NCI-H524 (cell line): ENCODE data around the gene SLC6A2.
"Not testable (repeated sequence)": the region's sequence is repeated elsewhere in the genome, so short reads cannot be mapped to it uniquely, and the experiment has no call there.

Experiments
- DNase-seq, 2 experiments: peaks; one replicate each; lab custom pipeline; 2025; lab: John Stamatoyannopoulos, UW

SLC6A2 gene

DNA sequence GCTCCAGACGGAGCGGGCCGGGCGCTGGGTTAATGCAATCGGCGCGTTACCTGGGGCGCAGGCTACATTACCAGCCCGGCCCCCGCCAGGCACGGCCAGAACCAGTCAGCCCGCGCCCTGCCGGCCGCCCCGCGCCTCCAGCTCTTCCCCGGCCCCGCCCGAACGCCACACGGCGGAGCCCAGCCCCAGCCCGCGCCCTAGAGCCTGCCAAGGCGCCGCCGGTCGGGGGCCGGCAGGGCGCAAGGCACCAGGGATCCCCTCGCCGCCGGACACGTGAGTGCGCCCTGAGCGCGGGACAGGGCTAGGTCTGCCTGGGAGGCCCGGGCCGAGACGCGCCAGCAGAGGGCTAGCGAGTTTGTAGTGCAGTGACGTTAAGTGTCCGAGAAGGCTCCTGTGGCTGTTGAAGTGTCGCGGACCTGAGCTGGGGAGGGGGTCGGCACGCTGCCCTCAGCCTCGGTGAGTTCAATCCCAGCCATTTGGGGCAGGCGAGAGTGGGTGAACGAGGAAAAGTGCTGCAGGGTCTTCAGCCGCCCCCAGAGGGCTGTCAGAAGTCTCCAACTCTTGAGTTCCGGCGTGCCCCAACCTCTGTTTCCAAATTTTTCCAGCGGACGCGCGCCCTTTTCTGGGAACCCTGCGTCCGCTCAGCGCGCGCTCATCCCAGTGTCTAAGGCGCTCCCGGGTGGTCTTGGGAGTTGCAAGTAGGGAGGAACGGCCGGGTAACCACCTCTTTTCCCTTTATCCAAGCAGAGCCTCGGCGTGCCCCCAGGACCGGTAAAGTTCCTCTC lies at the start of gene SLC6A2:
TSS of gene SLC6A2 (plus strand) at position 92 of the 785 bp plus-strand sequence. CDS start 707 bp downstream, outside the sequence.
- no peak for DNase-seq

DNA sequence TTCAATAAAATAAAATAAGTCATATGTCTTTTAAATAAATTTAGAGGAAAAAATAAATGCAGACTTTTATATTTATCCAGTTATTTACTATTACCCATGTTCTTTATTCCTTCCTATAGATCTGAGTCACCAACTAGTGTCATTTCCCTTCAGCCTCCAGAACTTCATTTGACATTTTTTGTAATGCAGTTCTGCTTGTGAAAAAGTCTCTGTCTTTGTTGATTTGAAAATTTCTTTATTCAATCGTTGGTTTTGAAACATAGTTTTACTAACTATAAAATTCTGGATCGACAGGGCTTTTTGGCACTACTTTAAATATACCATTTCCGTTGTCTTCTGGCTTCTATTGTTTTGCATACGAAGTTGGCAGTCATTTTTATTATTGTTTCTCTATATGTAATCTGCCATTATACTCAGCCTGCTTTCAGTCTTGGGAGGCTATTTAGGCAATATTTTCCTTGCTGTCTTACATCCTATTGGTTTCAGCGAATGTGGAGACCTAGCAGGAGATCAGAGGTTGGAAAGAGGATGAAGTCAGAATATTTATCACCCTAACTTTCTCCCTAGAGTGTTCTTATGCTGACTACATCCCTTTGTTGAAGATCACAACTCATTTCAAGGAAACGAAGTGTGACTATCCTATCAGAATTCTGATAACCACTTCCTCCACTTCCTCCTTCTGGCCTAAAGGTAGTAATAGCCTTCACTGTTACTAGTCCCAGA lies 42.0 kb upstream of the SLC6A2 start:
- no peak for DNase-seq

- no peak for DNase-seq
Measured at GRCh38 chr16:55615071-55615470, 40.7 kb upstream of the SLC6A2 start.

GRCh38 chr16:55615670-55616069 lies 40.1 kb upstream of the SLC6A2 start:
- DNase-seq = not testable (repeated sequence)

GRCh38 chr16:55621771-55622170 lies 34.0 kb upstream of the SLC6A2 start:
- no peak for DNase-seq

- DNase-seq = no peak
Measured at GRCh38 chr16:55622272-55622671, 33.5 kb upstream of the SLC6A2 start.

DNA sequence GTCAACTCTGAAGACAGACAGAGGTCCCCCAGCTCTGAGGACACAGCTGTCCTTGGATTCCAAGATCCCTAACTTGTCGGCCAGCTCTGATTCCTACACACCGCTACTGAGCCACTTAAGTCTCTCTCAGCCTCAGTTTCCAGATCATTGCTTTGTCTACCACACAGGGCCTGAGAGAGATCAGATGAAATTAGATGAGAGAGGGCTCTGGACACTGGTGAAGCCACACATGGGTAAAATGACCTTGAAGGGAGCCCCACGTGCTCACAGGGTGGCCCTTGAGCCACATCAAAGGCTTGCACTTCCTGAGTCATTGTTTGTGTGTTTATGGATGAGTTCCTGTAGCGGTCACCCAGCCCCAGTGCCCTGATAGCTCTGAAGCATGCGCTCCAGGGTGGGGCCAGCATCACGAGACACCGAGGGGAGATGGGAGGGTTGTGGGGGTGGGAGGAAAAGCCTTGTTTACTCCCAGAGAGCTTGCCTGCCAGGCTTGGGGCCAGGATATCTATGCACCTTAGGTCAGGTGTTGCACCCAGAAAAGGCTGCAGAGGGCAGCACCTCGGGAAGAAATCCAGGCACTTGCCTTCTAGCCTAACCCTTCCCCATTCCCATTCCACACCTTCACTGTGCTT lies 32.7 kb upstream of the SLC6A2 start:
- peak in 1 of 2 experiments; percentile 25 for DNase-seq

- DNase-seq = no peak
Measured at GRCh38 chr16:55623640-55624039, 32.1 kb upstream of the SLC6A2 start.

- no peak for DNase-seq
Measured at GRCh38 chr16:55624696-55625095, 31.1 kb upstream of the SLC6A2 start.

GRCh38 chr16:55625843-55626242 lies 29.9 kb upstream of the SLC6A2 start:
- peak in 1 of 2 experiments; percentile 5 for DNase-seq

- DNase-seq = no peak
Measured at GRCh38 chr16:55628306-55628968, 27.4 kb upstream of the SLC6A2 start.

DNA sequence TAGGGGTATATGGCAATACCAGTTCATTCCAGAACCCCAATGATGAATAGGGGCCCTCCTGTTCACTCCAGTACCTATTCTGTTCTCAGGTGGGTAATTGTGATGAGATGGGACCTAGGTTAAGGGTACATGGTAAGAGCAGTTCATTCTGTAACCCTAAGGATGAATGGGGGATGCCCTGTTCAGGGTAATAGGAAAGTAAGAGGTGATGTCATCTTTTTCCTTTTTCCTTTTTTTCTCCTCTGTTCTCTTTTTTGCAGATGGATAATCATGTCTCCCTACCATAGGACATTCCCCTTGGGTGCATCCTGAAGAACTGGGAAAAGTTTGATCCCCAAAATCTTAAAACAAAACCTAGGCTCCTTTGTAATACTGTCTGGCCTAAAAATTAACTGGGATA lies 25.0 kb upstream of the SLC6A2 start:
- DNase-seq = no peak

GRCh38 chr16:55632259-55632658 lies 23.5 kb upstream of the SLC6A2 start:
- DNase-seq = no peak

DNA sequence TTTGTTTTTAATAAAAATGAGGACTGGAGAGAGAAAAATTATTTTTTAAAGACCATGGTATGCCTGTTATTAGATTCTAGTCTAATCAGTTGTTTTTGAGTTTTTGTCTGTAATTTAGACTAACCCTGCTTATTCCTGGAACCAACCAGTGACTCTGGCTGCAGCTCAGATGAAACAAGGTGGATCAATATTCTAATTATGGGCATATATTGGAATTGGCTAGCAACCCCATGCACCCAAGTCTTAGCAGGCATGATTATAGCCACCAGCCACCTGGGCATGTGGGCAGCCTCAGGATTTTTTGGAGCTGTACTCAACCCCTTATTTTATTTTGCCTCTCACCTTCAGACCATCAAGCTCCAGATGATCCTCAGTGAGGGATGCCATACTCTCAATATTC lies 21.6 kb upstream of the SLC6A2 start:
- no peak for DNase-seq

DNA sequence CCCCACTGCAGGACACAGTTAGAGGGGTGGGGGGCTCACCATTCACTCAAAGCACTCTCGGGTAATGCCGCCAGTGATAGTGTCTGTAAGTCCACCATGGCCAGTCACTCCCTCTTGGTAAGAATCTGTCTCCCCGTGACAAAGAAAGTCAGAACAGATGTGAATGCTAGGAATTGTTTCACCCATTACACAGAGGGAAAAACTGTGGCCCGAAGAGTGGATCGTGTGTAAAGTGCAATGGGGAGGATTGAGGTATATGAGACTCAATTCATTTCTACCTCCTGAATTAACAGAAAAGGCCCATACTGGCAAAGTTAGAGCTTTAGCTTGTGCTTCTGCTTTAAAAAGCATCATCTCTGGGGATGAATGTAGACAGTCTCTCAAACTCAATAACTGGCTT lies 17.5 kb upstream of the SLC6A2 start:
- DNase-seq = no peak

GRCh38 chr16:55640701-55641327 lies 15.0 kb upstream of the SLC6A2 start:
- DNase-seq = no peak

- no peak for DNase-seq
Measured at GRCh38 chr16:55641430-55642056, 14.2 kb upstream of the SLC6A2 start.

DNA sequence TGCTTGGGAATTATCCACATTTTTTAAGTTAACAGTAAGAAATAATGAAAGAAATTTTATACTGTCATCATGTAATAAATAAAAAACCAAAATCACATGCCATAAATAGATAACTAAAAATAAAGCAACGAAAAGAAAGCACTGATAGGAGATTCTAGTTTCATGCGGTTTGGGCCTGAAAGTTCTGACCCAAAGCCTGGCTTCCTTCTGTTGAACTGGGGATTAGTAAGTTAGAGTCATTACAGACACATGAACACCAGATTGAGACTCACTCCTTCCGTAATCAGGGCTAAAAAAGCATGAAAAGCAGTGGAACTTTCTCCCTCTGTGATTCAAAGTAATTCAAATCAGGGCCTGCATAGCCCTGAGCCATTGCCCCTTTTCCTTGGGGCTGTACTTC lies 13.2 kb upstream of the SLC6A2 start:
- DNase-seq = no peak

- no peak for DNase-seq
Measured at GRCh38 chr16:55643161-55643970, 12.4 kb upstream of the SLC6A2 start.

GRCh38 chr16:55645986-55646385 lies 9.8 kb upstream of the SLC6A2 start:
- DNase-seq = no peak

- DNase-seq = no peak
Measured at GRCh38 chr16:55647343-55647742, 8.4 kb upstream of the SLC6A2 start.
